ENCODE results near the gene RHOT2. TPM values are rescaled to one million over a fixed set of nuclear protein-coding genes. Genes with fewer than 3 reads are reported as not detected.

Gene RHOT2
- total and polyA plus RNA-seq, 9 of the 15 experiments (the other 6 are each of a cell fraction or from before 2014, with no cell fraction given): 5.0 to 373 (median 112) TPM

GRCh38 chr16:720447-720989 is 52.6 kb downstream of the RHOT2 start (continued):
- TF ChIP-seq REST (IDR thresholded peaks at IDR 0.05; ENCODE audit: borderline replicate concordance) (no peak), REST (CRISPR knock-in tag; IDR thresholded peaks at IDR 0.05; ENCODE audit: low read depth) (no peak), ZBTB1 (CRISPR knock-in tag; IDR thresholded peaks at IDR 0.05; ENCODE audit: borderline replicate concordance, low read depth) (peak; percentile 62; the same call in 1 of the 2 replicates), RFX5 (IDR thresholded peaks at IDR 0.05; ENCODE audit: low read depth, low read length) (no peak), SIN3B (IDR thresholded peaks at IDR 0.05; ENCODE audit: low read depth) (no peak), TRIM24 (IDR thresholded peaks at IDR 0.05) (no peak), PHF8 (IDR thresholded peaks at IDR 0.05; ENCODE audit: borderline replicate concordance, low read length) (no peak), SMARCB1 (IDR thresholded peaks at IDR 0.05; ENCODE audit: insufficient read length, low read depth) (no peak), CREB1 (IDR thresholded peaks at IDR 0.05) (no peak), CREB1 (CRISPR knock-in tag; IDR thresholded peaks at IDR 0.05) (0 out of 2 replicates have a peak, but pooled peaks have one; percentile 7), CBFA2T3 (IDR thresholded peaks at IDR 0.05) (no peak), CEBPZ (IDR thresholded peaks at IDR 0.05; ENCODE audit: borderline replicate concordance, low read depth, low read length) (no peak), HBP1 (CRISPR knock-in tag; IDR thresholded peaks at IDR 0.05) (no peak), CREM (IDR thresholded peaks at IDR 0.05; ENCODE audit: low read depth) (no peak), NCOA1 (IDR thresholded peaks at IDR 0.05; ENCODE audit: low read depth) (no peak), ZNF644 (tag; IDR thresholded peaks at IDR 0.05; ENCODE audit: low read depth) (no peak), TBP (optimal IDR thresholded peaks at IDR 0.05; ENCODE audit: low read depth, low read length) (peak; percentile 51), HDGF (IDR thresholded peaks at IDR 0.05) (no peak)

All from K562 (cell line).